RWPE1 (cell line): Measurements from ENCODE around the gene REV3L.

ENCODE experiments used
- CTCF ChIA-PET: fragments of 350-600 bp; sonication (Branson Sonifier 250); formaldehyde crosslinking; extraction: SDS; loops from one replicate; lab custom pipeline; 2021; lab: Yijun Ruan, JAX
- POLR2A ChIA-PET: fragments of 400-600 bp; formaldehyde crosslinking; extraction: SDS; loops from one replicate; lab custom pipeline; 2020; ENCODE audit warnings: antibody characterized with exemption; ENCODE audit not compliant: low non-redundant PET; lab: Yijun Ruan, JAX
- DNase-seq: peaks from one replicate; pipeline ENCODE4 v3.0.0; 2012; ENCODE audit warnings: low spot score
- H3K27ac ChIP-seq: fragments of 450-650 bp; 2 replicates; pipeline ENCODE4 v1.5.1; 2017
- CTCF ChIP-seq: fragments of 450-650 bp; conservative IDR thresholded peaks from 2 replicates; pipeline ENCODE4 v1.5.1; 2017; ENCODE audit warnings: low read depth, mild to moderate bottlenecking

Gene REV3L

DNA sequence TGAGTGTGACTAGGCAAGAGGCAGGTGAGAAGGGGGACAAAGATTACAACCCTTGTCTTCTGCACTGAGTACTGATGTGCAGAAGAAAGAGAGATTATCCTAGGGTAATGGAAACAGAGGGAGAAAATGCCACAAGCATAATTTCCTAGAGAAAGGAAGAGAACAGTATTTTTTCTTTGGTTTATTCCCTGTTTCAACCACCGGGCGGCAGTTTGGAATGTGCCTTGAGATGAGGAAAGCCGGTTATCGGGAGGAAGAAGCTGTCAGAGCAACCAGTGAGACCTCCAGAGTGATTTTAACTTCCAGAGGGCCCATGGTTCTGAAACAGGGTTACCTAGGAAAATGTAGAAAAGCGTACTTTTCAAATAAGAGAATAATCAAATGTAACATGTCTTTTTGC lies 121.4 kb downstream of the REV3L start:
- peak; percentile 41 for TF ChIP-seq CTCF
- H3K27ac ChIP-seq, result no peak overlapping the region

DNA sequence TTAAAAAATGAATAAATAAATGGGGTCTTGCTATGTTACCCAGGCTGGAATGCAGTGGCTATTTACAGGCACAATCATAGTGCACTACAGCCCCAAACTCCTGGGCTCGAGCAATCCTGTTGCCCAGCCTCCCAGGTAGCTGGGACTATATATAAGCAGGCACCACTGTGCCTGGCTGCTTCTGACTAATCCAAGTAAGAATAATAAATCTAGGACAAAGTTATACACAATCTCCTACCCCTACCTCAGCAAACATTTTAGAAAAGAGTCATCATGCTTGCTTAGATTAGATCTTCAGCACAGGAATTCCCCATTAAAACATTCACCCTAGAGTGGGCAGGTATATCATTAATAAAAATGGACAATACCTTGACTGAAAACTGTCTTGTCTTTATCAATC lies 124.6 kb downstream of the REV3L start:
- no peak for DNase-seq
- H3K27ac ChIP-seq, result no peak overlapping the region
- TF ChIP-seq CTCF, result no peak
- ChIA-PET CTCF (no interaction called here), POLR2A (no interaction called here)

More for the DNA sequence above, 121.4 kb downstream of the REV3L start:
- ChIA-PET POLR2A (no interaction called here), CTCF (interaction anchor here (0.5 to 0.7 kb wide), 4 partner anchors 13 to 642 kb away, joined by 3 to 7 read pairs (median 3); no protein-coding TSS in a partner anchor)
- DNase-seq, result peak; percentile 31

DNA sequence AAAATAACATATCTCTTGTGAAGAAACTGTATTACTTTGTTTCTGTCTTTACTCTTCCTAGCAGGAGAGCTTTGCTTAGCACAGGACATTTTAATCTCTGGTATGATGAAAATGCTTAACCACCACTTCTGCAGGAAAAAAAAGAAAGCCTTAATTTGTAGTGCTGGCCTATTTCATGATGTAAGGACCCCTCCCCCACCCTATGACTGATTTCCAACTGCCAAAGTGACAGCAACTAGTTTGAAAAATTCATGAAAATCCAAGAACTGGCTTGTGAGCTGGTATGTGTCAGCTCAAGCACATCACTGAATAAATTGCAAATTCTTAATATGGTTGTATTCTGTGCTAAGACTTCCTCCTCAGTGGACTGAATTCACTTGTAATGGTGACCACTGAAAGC lies 125.3 kb downstream of the REV3L start:
- DNase-seq, result no peak
- CTCF ChIA-PET, result no interaction called here
- TF ChIP-seq CTCF, result no peak
- H3K27ac ChIP-seq, result no peak overlapping the region
- POLR2A ChIA-PET, result no interaction called here

DNA sequence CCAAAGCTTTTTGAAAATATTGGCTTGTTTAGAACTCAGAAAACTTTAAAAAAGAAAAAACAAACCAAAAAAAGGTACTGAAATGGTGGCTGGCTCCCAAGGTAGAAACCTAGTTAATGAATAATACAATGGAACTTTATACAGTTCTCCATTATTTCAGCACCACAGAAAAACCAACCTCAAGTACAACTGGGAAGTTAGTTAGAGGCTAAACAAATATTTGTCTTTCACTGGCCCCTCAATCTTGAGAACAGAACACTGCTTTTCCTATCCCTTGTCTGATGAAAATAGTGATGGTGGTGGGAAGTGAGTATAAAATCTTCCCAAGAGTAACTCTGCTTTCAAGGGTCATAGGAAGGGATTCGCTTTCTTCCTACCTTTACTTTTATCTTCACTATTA lies 126.5 kb downstream of the REV3L start:
- no peak for TF ChIP-seq CTCF
- H3K27ac ChIP-seq, result no peak overlapping the region
- no peak for DNase-seq
- POLR2A ChIA-PET, result no interaction called here
- CTCF ChIA-PET, result no interaction called here

- no peak overlapping the region for H3K27ac ChIP-seq
- TF ChIP-seq CTCF, result no peak
- ChIA-PET POLR2A (no interaction called here), CTCF (interaction anchor here (0.6 kb wide), 1 partner anchor 52 kb away, joined by 4 read pairs; no protein-coding TSS in a partner anchor)
- no peak for DNase-seq
Measured at GRCh38 chr6:111354758-111355555, 128.1 kb downstream of the REV3L start.

DNA sequence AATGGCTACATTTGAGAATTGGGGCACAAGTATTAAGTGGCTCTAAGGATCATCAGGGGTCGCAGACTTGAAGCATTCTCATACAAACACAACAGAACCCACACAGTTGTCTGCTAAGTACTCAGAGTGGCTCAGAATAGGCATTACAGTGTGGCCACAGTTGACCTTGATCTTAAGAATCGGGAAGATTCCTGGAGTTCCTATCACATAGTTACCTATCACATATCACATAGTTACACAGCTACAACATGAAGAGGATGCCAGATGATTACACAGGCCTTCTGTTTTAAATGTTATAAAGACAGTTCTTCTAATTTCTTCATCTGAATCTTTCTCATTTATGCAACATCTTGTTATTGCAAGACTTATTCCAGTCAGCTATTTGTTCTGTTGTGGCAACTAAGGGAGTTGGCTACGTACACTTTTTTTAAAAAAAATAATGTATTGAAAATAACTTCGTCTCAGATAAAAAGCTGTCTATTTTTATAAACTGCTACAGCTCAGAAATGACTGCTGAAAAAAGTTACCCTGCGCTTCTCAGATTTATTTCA lies 129.0 kb downstream of the REV3L start:
- DNase-seq, result no peak
- TF ChIP-seq CTCF, result no peak
- H3K27ac ChIP-seq, result no peak overlapping the region
- ChIA-PET CTCF (interaction anchor here (0.6 kb wide), 1 partner anchor 53 kb away, joined by 4 read pairs; no protein-coding TSS in a partner anchor), POLR2A (no interaction called here)
